Activated T-cell treated with anti-CD3 and anti-CD28 coated beads, Interleukin-2, amount 50 U/mL, for 72 hours (primary cell): Measurements from ENCODE around the gene OPTN. TPM values are rescaled to one million over a fixed set of nuclear protein-coding genes. Genes with fewer than 3 reads are reported as not detected.
"Not testable (repeated sequence)": the region's sequence is repeated elsewhere in the genome, so short reads cannot be mapped to it uniquely, and the experiment has no call there.

Experiments used
- ATAC-seq, 2 donors: fragments of 150-1000 bp; cut with Tn5 transposase; replicated peaks in 1 of 2; 2 replicates each; pipeline ENCODE4 v1.10.0; 2021; ENCODE audit warnings: moderate library complexity in 2 of 2, mild to moderate bottlenecking in 1 of 2
- DNase-seq, 2 donors: peaks; one replicate each; pipeline ENCODE4 v3.0.0; 2021 to 2022; ENCODE audit warnings: mixed read lengths in 1 of 2
- H3K27ac Mint-ChIP-seq: one replicate; pipeline ENCODE4 v1.8.0; 2022; ENCODE audit warnings: mild to moderate bottlenecking, moderate library complexity, mixed read lengths
- H3K27me3 Mint-ChIP-seq: one replicate; pipeline ENCODE4 v1.8.0; 2022; ENCODE audit warnings: low read depth, mixed read lengths
- H3K36me3 Mint-ChIP-seq, 2 donors: one replicate each; pipeline ENCODE4 v1.8.0; 2022; ENCODE audit warnings: mixed read lengths in 2 of 2, mild to moderate bottlenecking in 1 of 2; ENCODE audit not compliant: insufficient read depth in 2 of 2
- H3K4me1 Mint-ChIP-seq: one replicate; pipeline ENCODE4 v1.8.0; 2022; ENCODE audit warnings: low read depth, mixed read lengths
- H3K4me3 Mint-ChIP-seq, 2 donors: one replicate each; pipeline ENCODE4 v1.8.0; 2022; ENCODE audit warnings: mild to moderate bottlenecking in 2 of 2, mixed read lengths in 2 of 2, moderate library complexity in 2 of 2
- H3K9me3 Mint-ChIP-seq, 2 donors: one replicate each; pipeline ENCODE4 v1.8.0; 2022; ENCODE audit warnings: mixed read lengths in 2 of 2
- total RNA-seq, 2 donors: library from RNA; stranded (reverse); gene quantifications; one replicate each; pipeline ENCODE4 v1.2.3, GENCODE V29; 2022

OPTN gene
- total RNA-seq, 2 donors from 2014 or later, result 69.8 to 121 TPM

- ATAC-seq (no peak), DNase-seq (no peak)
- H3K27me3 Mint-ChIP-seq, result no peaks in the 10 kb centered on the region
- peaks cover 9 to 19% of the 10 kb centered on the region in 2 donors for H3K9me3 Mint-ChIP-seq
- H3K4me1 Mint-ChIP-seq, result no peaks in the 10 kb centered on the region
- no peak overlapping the region for H3K27ac Mint-ChIP-seq
- H3K4me3 Mint-ChIP-seq, result no peak overlapping the region
- H3K36me3 Mint-ChIP-seq, result peaks cover 9 to 14% of the 10 kb centered on the region in 2 donors
Observed at GRCh38 chr10:13147161-13147560, 47.2 kb downstream of the OPTN start.

DNA sequence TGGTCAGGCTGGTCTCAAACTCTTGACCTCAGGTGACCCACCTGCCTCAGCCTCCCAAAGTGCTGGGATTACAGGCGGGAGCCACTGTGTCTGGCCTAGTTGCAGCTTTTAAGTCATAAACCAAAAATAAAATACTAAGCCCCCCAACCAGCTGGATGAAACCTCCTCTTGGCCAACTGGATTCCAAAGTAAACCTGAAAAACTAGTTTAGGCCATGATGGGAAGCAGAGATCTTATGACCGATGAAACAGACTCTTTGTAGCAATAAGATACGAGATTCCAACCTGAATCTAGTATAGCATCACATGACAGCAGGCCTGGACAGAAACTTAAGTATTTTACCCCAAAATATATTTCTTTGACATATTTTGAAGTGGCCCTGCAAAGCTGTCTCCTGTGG, 52.3 kb downstream of the OPTN start:
- Mint-ChIP-seq H3K36me3 (peaks cover 0 to 2% of the 10 kb centered on the region in 2 donors), H3K4me3 (no peak overlapping the region), H3K4me1 (no peaks in the 10 kb centered on the region), H3K27me3 (no peaks in the 10 kb centered on the region), H3K27ac (no peak overlapping the region), H3K9me3 (peaks cover 0 to 2% of the 10 kb centered on the region in 2 donors)
- DNase-seq (no peak), ATAC-seq (no peak)

DNA sequence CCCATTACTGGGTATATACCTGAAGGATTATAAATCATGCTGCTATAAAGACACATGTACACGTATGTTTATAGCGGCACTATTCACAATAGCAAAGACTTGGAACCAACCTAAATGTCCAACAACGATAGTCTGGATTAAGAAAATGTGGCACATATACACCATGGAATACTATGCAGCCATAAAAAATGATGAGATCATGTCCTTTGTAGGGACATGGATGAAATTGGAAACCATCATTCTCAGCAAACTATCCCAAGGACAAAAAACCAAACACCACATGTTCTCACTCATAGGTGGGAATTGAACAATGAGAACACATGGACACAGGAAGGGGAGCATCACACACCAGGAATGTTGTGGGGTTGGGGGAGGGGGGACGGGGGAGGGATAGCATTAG, 55.9 kb downstream of the OPTN start:
- not testable (repeated sequence) for H3K27me3 Mint-ChIP-seq, H3K4me1 Mint-ChIP-seq, H3K9me3 Mint-ChIP-seq, H3K36me3 Mint-ChIP-seq, H3K4me3 Mint-ChIP-seq, DNase-seq, H3K27ac Mint-ChIP-seq, ATAC-seq

DNA sequence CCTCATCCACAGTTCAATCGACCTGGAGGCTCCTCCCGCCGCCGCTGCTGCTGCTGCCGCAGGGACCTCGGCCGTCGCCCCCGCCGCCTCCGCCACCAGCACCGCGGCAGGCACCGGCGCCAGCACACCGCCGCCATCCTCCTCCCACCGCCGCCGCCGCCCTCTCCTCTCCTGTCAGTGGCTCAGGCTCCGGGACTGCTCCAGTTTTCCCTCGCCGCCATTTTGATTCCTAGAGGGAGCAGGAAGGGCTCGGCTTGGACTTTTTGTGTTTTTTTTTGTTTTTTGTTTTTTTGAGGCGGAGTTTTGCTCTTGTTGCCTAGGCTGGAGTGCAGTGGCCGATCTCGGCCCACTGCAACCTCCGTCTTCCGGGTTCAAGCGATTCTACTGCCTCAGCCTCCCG, 58.4 kb downstream of the OPTN start:
- Mint-ChIP-seq H3K9me3 (no peaks in the 10 kb centered on the region), H3K4me3 (peak overlapping the region; percentile 23 to 74), H3K4me1 (peaks cover 23% of the 10 kb centered on the region), H3K27ac (peak overlapping the region; percentile 58), H3K36me3 (peaks cover 5 to 7% of the 10 kb centered on the region in 2 donors), H3K27me3 (no peaks in the 10 kb centered on the region)
- peak; percentile 18 to 35 for DNase-seq
- no peak for ATAC-seq

DNA sequence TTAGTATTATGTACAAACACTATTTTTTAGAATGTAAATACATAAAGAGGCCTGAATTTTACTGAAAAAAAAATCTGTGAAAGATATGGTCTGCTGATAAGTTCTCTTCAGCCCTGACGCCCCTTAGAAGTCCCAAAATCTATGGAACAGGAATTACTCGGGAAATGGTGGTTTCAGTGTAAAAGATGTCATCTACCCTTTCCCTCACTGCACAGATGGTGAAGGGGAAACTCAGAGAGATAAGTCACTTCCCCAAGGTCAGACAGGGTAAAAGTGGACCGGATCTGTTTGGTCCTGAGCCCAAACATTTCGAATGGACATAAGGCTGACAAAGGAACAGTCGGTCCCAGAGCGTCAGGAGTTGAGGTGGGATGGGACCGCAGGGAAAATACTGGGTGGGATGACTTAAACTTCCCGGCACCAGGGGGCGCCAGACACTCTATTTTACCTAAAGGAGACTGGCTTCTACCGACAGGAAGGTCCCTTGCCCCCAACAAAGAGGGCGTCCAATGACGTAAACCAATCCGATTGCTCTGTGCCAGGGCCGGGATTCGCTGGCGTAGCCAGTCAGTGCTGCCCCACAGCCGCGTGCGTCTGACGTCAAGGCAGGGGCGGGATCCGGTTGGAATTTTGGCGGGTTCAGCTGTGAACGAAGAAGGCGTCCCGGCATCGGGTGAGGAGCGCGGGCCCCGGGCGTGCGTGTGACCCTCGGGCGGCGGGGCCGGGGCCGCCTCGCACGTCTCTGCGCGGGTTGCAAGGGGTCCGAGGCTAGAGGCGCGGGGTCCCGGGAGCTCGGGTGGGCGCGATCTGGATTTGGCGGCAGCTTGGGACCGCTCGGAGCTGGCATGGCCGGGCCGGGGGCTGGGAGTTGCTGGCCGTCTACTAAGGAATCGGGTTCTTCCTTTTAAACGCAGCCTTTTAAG, 61.2 kb downstream of the OPTN start, which contains the start of gene MCM10:
Gene MCM10, plus strand, starts transcription at position 625 of the 923 bp plus-strand sequence. CDS start 2,645 bp downstream, outside the sequence.
- H3K4me3 Mint-ChIP-seq, result peak within 1 kb of the TSS; percentile 94 to 95
- peaks cover 23% of the 10 kb centered on the region for H3K4me1 Mint-ChIP-seq
- ATAC-seq (peak; percentile 100), DNase-seq (peak; percentile 98)
- no peaks in the 10 kb centered on the region for H3K27me3 Mint-ChIP-seq
- peak within 1 kb of the TSS; percentile 76 for H3K27ac Mint-ChIP-seq
- H3K36me3 Mint-ChIP-seq, result peaks cover 8 to 16% of the 10 kb centered on the region in 2 donors
- H3K9me3 Mint-ChIP-seq, result no peaks in the 10 kb centered on the region

GRCh38 chr10:13161857-13162271, 61.9 kb downstream of the OPTN start:
- Mint-ChIP-seq H3K36me3 (peaks cover 9 to 19% of the 10 kb centered on the region in 2 donors), H3K4me3 (peak overlapping the region; percentile 94 to 95), H3K27me3 (no peaks in the 10 kb centered on the region), H3K9me3 (no peaks in the 10 kb centered on the region), H3K4me1 (peaks cover 23% of the 10 kb centered on the region), H3K27ac (peak overlapping the region; percentile 47)
- DNase-seq, result peak in 1 of 2 donors; percentile 18
- ATAC-seq, result peak; percentile 3 to 12

GRCh38 chr10:13163859-13164258, 63.9 kb downstream of the OPTN start:
- DNase-seq, result no peak
- Mint-ChIP-seq H3K4me3 (no peak overlapping the region), H3K36me3 (peaks cover 8 to 26% of the 10 kb centered on the region in 2 donors), H3K27ac (no peak overlapping the region), H3K27me3 (no peaks in the 10 kb centered on the region), H3K9me3 (no peaks in the 10 kb centered on the region), H3K4me1 (peaks cover 23% of the 10 kb centered on the region)
- ATAC-seq, result no peak

- Mint-ChIP-seq H3K36me3 (peaks cover 8 to 28% of the 10 kb centered on the region in 2 donors), H3K27ac (no peak overlapping the region), H3K27me3 (no peaks in the 10 kb centered on the region), H3K4me1 (peaks cover 23% of the 10 kb centered on the region), H3K9me3 (no peaks in the 10 kb centered on the region), H3K4me3 (no peak overlapping the region)
- no peak for ATAC-seq
- DNase-seq, result no peak
Observed at GRCh38 chr10:13165177-13165576, 65.2 kb downstream of the OPTN start.

DNA sequence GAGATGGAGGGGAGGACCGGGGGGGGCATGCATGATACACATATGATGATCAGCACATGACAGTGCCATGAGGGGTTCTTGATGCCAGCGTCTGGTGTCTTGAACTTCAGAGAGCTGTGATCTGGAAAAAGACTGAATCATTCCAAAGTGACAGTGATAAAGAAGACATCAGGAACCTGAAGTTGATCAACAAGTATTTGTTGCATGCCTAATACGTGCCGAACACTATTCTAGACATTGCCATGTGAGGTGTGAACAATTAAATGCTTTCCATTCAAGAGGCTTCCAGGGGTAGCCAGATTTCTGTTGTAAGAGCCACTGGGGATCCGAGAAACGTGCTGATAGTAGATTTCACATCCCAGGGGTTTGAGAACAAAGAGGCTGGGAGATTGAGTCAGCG, 67.6 kb downstream of the OPTN start:
- no peak overlapping the region for H3K4me3 Mint-ChIP-seq
- peaks cover 8 to 33% of the 10 kb centered on the region in 2 donors for H3K36me3 Mint-ChIP-seq
- ATAC-seq (no peak), DNase-seq (no peak)
- peaks cover 6% of the 10 kb centered on the region for H3K4me1 Mint-ChIP-seq
- no peak overlapping the region for H3K27ac Mint-ChIP-seq
- H3K27me3 Mint-ChIP-seq, result no peaks in the 10 kb centered on the region
- no peaks in the 10 kb centered on the region for H3K9me3 Mint-ChIP-seq

DNA sequence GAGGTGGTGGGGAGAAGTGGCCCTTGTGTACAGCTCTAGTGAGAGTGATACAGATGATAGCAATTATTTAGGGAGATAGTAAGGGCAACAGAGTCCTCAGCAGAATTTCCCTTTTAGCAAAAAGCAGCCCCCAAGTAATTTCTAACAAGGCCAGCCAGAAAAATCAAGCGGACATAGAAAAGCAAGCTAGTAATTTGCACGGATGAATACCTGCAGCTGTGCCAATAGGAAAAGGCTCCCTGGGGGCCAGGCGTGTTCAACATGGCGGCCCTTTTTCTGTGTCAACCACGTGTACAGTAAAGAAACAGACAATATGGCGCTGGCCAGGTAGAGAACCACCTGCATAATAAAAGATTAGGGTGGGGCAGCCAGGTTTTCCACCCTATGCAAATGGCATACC, 68.8 kb downstream of the OPTN start:
- Mint-ChIP-seq H3K27me3 (no peaks in the 10 kb centered on the region), H3K36me3 (peaks cover 12 to 41% of the 10 kb centered on the region in 2 donors), H3K9me3 (no peaks in the 10 kb centered on the region), H3K27ac (no peak overlapping the region), H3K4me1 (no peaks in the 10 kb centered on the region), H3K4me3 (no peak overlapping the region)
- DNase-seq (no peak), ATAC-seq (no peak)

- no peaks in the 10 kb centered on the region for H3K27me3 Mint-ChIP-seq
- ATAC-seq, result no peak
- DNase-seq, result no peak
- H3K36me3 Mint-ChIP-seq, result peaks cover 14 to 36% of the 10 kb centered on the region in 2 donors
- H3K27ac Mint-ChIP-seq, result no peak overlapping the region
- no peaks in the 10 kb centered on the region for H3K9me3 Mint-ChIP-seq
- H3K4me3 Mint-ChIP-seq, result no peak overlapping the region
- no peaks in the 10 kb centered on the region for H3K4me1 Mint-ChIP-seq
Observed at GRCh38 chr10:13173616-13174015, 73.7 kb downstream of the OPTN start.

GRCh38 chr10:13180788-13181187, 80.8 kb downstream of the OPTN start:
- Mint-ChIP-seq H3K27me3 (no peaks in the 10 kb centered on the region), H3K36me3 (peaks cover 13 to 49% of the 10 kb centered on the region in 2 donors), H3K27ac (no peak overlapping the region), H3K4me3 (no peak overlapping the region), H3K9me3 (no peaks in the 10 kb centered on the region), H3K4me1 (peaks cover 3% of the 10 kb centered on the region)
- ATAC-seq, result peak; percentile 95 to 98
- DNase-seq, result peak; percentile 25 to 36

DNA sequence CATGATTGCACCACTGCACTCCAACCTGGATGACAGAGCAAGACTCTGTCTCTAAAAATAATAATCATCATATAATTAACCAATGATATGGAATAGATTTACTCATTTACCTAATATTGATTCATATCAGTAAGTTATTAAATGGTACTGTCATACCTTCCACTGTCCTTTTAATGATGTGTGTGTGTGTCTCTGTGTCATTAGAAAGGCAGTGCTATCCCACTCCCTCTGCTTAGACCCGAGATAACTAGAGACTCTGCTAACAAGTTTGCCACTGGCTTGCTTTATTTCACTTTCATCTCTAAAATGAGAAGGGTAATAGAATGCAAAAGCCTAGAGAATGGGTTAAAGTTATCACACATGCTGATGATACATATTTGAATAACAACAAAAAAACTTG, 82.5 kb downstream of the OPTN start:
- ATAC-seq (no peak), DNase-seq (no peak)
- no peak overlapping the region for H3K27ac Mint-ChIP-seq
- peaks cover 20 to 55% of the 10 kb centered on the region in 2 donors for H3K36me3 Mint-ChIP-seq
- H3K4me3 Mint-ChIP-seq, result no peak overlapping the region
- no peaks in the 10 kb centered on the region for H3K9me3 Mint-ChIP-seq
- H3K4me1 Mint-ChIP-seq, result peaks cover 3% of the 10 kb centered on the region
- no peaks in the 10 kb centered on the region for H3K27me3 Mint-ChIP-seq
